Memory B cell (primary cell): ENCODE results near the gene MUC5B.
"Not testable (repeated sequence)": the region's sequence is repeated elsewhere in the genome, so short reads cannot be mapped to it uniquely, and the experiment has no call there.

Experiments used
- ATAC-seq: fragments of 150-1000 bp; cut with Tn5 transposase; 2 replicates; pipeline ENCODE4 v1.10.0; 2021; ENCODE audit warnings: low read depth, mild to moderate bottlenecking, moderate library complexity
- DNase-seq, 2 donors: peaks; one replicate each; pipeline ENCODE4 v3.0.0; 2022; ENCODE audit warnings: low spot score in 2 of 2
- H3K27ac Mint-ChIP-seq: one replicate; pipeline ENCODE4 v1.8.0; 2022; ENCODE audit warnings: mild to moderate bottlenecking, moderate library complexity, mixed read lengths
- H3K27me3 Mint-ChIP-seq: one replicate; pipeline ENCODE4 v1.8.0; 2022; ENCODE audit warnings: mixed read lengths
- H3K36me3 Mint-ChIP-seq: one replicate; pipeline ENCODE4 v1.8.0; 2022; ENCODE audit warnings: mild to moderate bottlenecking, mixed read lengths
- H3K4me1 Mint-ChIP-seq: one replicate; pipeline ENCODE4 v1.8.0; 2022; ENCODE audit warnings: mixed read lengths
- H3K4me3 Mint-ChIP-seq: one replicate; pipeline ENCODE4 v1.8.0; 2022; ENCODE audit warnings: mild to moderate bottlenecking, moderate library complexity, mixed read lengths
- H3K9me3 Mint-ChIP-seq: one replicate; pipeline ENCODE4 v1.8.0; 2022; ENCODE audit warnings: mixed read lengths

MUC5B gene

GRCh38 chr11:1203505-1204271 is 19.2 kb upstream of the MUC5B start:
- no peaks in the 10 kb centered on the region for H3K9me3 Mint-ChIP-seq
- H3K36me3 Mint-ChIP-seq: no peaks in the 10 kb centered on the region
- no peak overlapping the region for H3K4me3 Mint-ChIP-seq
- ATAC-seq (no peak), DNase-seq (no peak)
- no peak overlapping the region for H3K27ac Mint-ChIP-seq
- peaks cover 2% of the 10 kb centered on the region for H3K27me3 Mint-ChIP-seq
- H3K4me1 Mint-ChIP-seq: no peaks in the 10 kb centered on the region

GRCh38 chr11:1204381-1205101 is 18.3 kb upstream of the MUC5B start:
- Mint-ChIP-seq H3K9me3 (no peaks in the 10 kb centered on the region), H3K36me3 (no peaks in the 10 kb centered on the region), H3K4me1 (no peaks in the 10 kb centered on the region), H3K27me3 (peaks cover 5% of the 10 kb centered on the region), H3K27ac (no peak overlapping the region), H3K4me3 (no peak overlapping the region)
- ATAC-seq (no peak), DNase-seq (no peak)

GRCh38 chr11:1205121-1205986 is 17.5 kb upstream of the MUC5B start:
- H3K9me3 Mint-ChIP-seq: no peaks in the 10 kb centered on the region
- DNase-seq: no peak
- no peak for ATAC-seq
- no peak overlapping the region for H3K27ac Mint-ChIP-seq
- H3K4me1 Mint-ChIP-seq: no peaks in the 10 kb centered on the region
- H3K4me3 Mint-ChIP-seq: no peak overlapping the region
- H3K27me3 Mint-ChIP-seq: peaks cover 5% of the 10 kb centered on the region
- no peaks in the 10 kb centered on the region for H3K36me3 Mint-ChIP-seq

GRCh38 chr11:1205987-1206331 is 16.9 kb upstream of the MUC5B start:
- H3K27me3 Mint-ChIP-seq: peaks cover 5% of the 10 kb centered on the region

GRCh38 chr11:1206391-1207271 is 16.2 kb upstream of the MUC5B start:
- H3K27ac Mint-ChIP-seq: no peak overlapping the region
- H3K27me3 Mint-ChIP-seq: peaks cover 5% of the 10 kb centered on the region
- peaks cover 5% of the 10 kb centered on the region for H3K9me3 Mint-ChIP-seq
- ATAC-seq (no peak), DNase-seq (no peak)
- no peaks in the 10 kb centered on the region for H3K4me1 Mint-ChIP-seq
- peaks cover 2% of the 10 kb centered on the region for H3K36me3 Mint-ChIP-seq
- H3K4me3 Mint-ChIP-seq: no peak overlapping the region

More at GRCh38 chr11:1205987-1206331, 16.9 kb upstream of the MUC5B start:
- Mint-ChIP-seq H3K36me3 (no peaks in the 10 kb centered on the region), H3K4me3 (no peak overlapping the region), H3K4me1 (no peaks in the 10 kb centered on the region), H3K9me3 (no peaks in the 10 kb centered on the region), H3K27ac (no peak overlapping the region)
- no peak for DNase-seq
- no peak for ATAC-seq

- Mint-ChIP-seq H3K4me1 (no peaks in the 10 kb centered on the region), H3K36me3 (peaks cover 4% of the 10 kb centered on the region), H3K4me3 (no peak overlapping the region), H3K27ac (no peak overlapping the region), H3K9me3 (peaks cover 11% of the 10 kb centered on the region), H3K27me3 (peaks cover 5% of the 10 kb centered on the region)
- ATAC-seq (no peak), DNase-seq (no peak)
Measured at GRCh38 chr11:1207401-1208143, 15.3 kb upstream of the MUC5B start.

- peaks cover 6% of the 10 kb centered on the region for H3K36me3 Mint-ChIP-seq
- no peaks in the 10 kb centered on the region for H3K4me1 Mint-ChIP-seq
- H3K4me3 Mint-ChIP-seq: no peak overlapping the region
- peaks cover 5% of the 10 kb centered on the region for H3K27me3 Mint-ChIP-seq
- no peak overlapping the region for H3K27ac Mint-ChIP-seq
- ATAC-seq (no peak), DNase-seq (no peak)
- peaks cover 12% of the 10 kb centered on the region for H3K9me3 Mint-ChIP-seq
Measured at GRCh38 chr11:1208144-1208393, 14.8 kb upstream of the MUC5B start.

- no peak overlapping the region for H3K4me3 Mint-ChIP-seq
- H3K9me3 Mint-ChIP-seq: peaks cover 18% of the 10 kb centered on the region
- H3K4me1 Mint-ChIP-seq: no peaks in the 10 kb centered on the region
- H3K27ac Mint-ChIP-seq: no peak overlapping the region
- DNase-seq (no peak), ATAC-seq (no peak)
- peaks cover 7% of the 10 kb centered on the region for H3K36me3 Mint-ChIP-seq
- peaks cover 5% of the 10 kb centered on the region for H3K27me3 Mint-ChIP-seq
Measured at GRCh38 chr11:1208394-1209261, 14.2 kb upstream of the MUC5B start.

- Mint-ChIP-seq H3K4me3 (no peak overlapping the region), H3K27me3 (peaks cover 5% of the 10 kb centered on the region), H3K4me1 (no peaks in the 10 kb centered on the region), H3K9me3 (peaks cover 24% of the 10 kb centered on the region), H3K36me3 (peaks cover 7% of the 10 kb centered on the region), H3K27ac (no peak overlapping the region)
- ATAC-seq (no peak), DNase-seq (no peak)
Measured at GRCh38 chr11:1209371-1210057, 13.4 kb upstream of the MUC5B start.

- no peak overlapping the region for H3K4me3 Mint-ChIP-seq
- ATAC-seq (no peak), DNase-seq (no peak)
- peaks cover 2% of the 10 kb centered on the region for H3K27me3 Mint-ChIP-seq
- peaks cover 27% of the 10 kb centered on the region for H3K9me3 Mint-ChIP-seq
- H3K36me3 Mint-ChIP-seq: peaks cover 7% of the 10 kb centered on the region
- H3K4me1 Mint-ChIP-seq: no peaks in the 10 kb centered on the region
- no peak overlapping the region for H3K27ac Mint-ChIP-seq
Measured at GRCh38 chr11:1211838-1212237, 11.0 kb upstream of the MUC5B start.

- H3K4me3 Mint-ChIP-seq, H3K27me3 Mint-ChIP-seq, H3K4me1 Mint-ChIP-seq, H3K27ac Mint-ChIP-seq, H3K36me3 Mint-ChIP-seq, ATAC-seq, DNase-seq: not testable (repeated sequence)
- H3K9me3 Mint-ChIP-seq: peaks cover 29% of the 10 kb centered on the region
Measured at GRCh38 chr11:1215826-1216225, 7.0 kb upstream of the MUC5B start.

- Mint-ChIP-seq H3K27ac (no peak overlapping the region), H3K4me1 (no peaks in the 10 kb centered on the region), H3K4me3 (no peak overlapping the region), H3K27me3 (peaks cover 9% of the 10 kb centered on the region), H3K9me3 (peaks cover 21% of the 10 kb centered on the region), H3K36me3 (peaks cover 5% of the 10 kb centered on the region)
- DNase-seq (no peak), ATAC-seq (no peak)
Measured at GRCh38 chr11:1217151-1217550, 5.7 kb upstream of the MUC5B start.
